ENCODE data around the gene SKA2.
A peak's percentile ranks its signal among the peaks of the same experiment; 100 is the strongest.
"Not testable (repeated sequence)": the region's sequence is repeated elsewhere in the genome, so short reads cannot be mapped to it uniquely, and the experiment has no call there.

The SKA2 gene, protein sequence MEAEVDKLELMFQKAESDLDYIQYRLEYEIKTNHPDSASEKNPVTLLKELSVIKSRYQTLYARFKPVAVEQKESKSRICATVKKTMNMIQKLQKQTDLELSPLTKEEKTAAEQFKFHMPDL

DNA sequence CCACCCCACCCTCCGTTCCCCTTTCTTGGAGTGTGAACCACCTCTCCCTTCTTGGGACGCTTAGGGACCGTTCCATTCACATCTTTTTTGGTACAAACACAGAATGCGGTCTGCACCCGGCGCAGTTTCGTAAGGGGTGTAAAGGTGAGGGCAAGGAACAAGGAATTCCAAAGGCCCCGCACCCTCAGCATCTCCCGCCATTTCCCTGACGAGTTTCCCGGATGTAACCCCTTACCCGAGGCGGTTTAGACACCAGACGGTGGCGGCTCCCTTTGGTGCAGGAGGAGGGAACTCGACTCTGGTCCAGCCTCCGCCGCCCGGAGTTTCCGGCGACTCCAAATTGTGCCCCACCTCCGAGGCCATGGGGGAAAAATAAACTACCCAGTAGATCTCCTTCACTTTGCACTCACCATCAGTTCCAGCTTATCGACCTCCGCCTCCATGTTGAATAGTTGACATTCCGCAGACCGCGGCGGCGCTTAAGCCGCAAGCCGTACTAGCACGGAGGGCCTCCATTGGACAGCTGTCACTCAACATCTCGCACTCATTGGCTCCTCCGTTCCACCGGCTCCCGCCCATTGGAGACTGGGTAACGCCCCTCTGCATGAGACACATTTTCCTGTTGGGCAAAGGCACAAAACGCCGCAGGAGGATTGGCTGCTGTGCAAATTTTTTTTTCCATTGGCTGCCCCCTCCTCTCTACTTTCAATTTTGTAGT lies at the start of gene SKA2:
Gene SKA2, minus strand, starts transcription at position 466 of the 718 bp plus-strand sequence. Its CDS starts 23 bp downstream, at position 443.
- DNase-seq (ENCODE audit: low read depth in 3 of 3) = peak; percentile 92 to 98 (median 93)

- no peak for DNase-seq (ENCODE audit: low read depth in 3 of 3)
Observed at GRCh38 chr17:59202320-59202719, 47.3 kb upstream of the SKA2 start.

GRCh38 chr17:59199398-59199797 lies 44.4 kb upstream of the SKA2 start:
- no peak for DNase-seq (ENCODE audit: low read depth in 3 of 3)

GRCh38 chr17:59193336-59193862 lies 38.4 kb upstream of the SKA2 start:
- DNase-seq (ENCODE audit: low read depth in 3 of 3) = no peak

GRCh38 chr17:59190806-59191205 lies 35.8 kb upstream of the SKA2 start:
- DNase-seq (ENCODE audit: low read depth in 3 of 3) = no peak

DNA sequence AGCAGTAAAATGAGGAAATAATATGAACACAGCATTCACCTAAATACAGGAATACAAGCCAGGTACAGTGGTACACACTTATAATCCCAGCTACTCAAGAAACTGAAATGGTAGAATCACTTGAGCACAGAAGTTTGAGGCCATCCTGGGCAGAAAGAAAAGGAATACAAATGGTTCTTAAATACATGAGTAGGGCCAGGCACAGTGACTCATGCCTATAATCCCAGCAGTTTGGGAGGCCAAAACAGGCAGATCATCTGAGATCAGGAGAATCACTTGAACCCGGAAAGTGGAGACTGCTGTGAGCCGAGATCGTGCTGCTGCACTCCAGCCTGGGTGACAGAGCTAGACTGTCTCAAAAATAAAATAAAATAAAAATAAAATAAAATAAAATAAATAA lies 31.9 kb upstream of the SKA2 start:
- no peak for DNase-seq (ENCODE audit: low read depth in 3 of 3)

GRCh38 chr17:59185997-59186396 lies 31.0 kb upstream of the SKA2 start:
- no peak for DNase-seq (ENCODE audit: low read depth in 3 of 3)

DNA sequence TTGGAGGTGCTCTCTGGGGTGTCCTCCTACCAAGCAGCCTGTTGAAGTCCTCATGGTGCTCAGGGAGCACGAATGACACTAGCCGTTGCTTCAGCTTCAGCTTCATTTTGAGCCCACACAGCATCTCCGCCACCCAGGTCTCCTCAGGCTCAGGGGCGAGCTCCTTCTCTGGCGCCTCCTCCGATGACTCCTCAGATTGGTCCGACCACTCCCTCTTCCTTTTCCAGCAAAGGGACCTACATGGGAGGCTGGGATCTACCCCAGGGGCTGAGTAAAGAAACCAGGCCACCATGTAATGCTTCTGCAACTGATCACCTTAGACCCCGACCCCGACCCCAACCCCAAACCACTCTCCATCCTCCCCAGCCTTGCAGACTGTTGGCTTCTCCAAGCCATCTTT lies 26.5 kb upstream of the SKA2 start:
- DNase-seq (ENCODE audit: low read depth in 3 of 3) = no peak

DNA sequence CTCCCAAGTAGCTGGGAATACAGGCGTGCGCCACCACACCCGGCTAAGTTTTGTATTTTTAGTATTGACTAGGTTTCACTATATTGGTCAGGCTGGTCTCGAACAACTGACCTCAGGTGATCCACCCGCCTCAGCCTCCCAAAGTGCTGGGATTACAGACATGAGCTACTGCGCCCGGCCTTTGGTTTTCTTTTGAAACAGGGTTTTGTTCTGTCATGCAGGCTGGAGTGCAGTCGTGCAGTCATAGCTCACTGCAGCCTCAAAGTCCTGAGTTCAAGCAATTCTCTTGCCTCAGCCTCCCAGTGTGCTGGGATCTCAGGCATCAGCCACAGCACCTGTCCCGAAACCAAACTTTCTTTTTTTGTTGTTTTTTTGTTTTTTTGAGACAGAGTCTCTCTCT lies 25.6 kb upstream of the SKA2 start:
- DNase-seq (ENCODE audit: low read depth in 3 of 3) = no peak

- DNase-seq (ENCODE audit: low read depth in 3 of 3) = not testable (repeated sequence)
Observed at GRCh38 chr17:59179601-59180000, 24.6 kb upstream of the SKA2 start.

DNA sequence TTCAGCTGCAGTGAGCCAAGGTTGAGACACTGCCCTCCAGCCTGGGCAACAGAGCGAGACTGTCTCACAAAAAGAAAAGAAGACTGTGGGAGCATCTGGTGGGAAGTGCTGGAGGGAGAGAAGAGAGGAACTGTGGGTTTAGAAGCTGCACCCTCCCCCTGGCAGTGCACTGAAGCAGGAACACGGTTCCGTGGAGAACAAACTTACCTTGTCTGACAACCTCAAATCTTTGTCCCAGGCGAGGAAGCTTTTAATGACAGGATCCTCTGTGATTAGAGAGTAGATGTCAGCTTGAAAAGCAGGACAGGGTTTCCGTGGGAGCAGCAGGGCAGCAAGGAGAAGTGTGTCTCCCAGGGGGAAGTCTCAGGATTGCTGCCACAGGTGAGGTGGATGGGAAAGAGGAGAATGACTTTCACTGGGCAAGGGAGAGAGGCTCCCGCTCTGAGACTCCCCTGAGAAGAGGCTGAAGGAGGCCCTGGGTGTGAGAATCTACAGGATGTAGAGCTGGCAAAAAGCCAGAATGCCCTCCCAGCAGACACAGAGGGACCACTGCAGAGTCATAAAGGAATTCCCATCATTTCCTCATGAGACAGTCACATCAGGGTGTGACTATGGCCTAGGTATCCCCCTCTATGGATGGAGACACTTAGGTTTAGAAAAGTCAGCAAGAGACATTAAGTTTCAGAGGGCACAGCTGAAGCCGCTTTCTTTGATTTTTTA lies 23.4 kb upstream of the SKA2 start:
- DNase-seq (ENCODE audit: low read depth in 3 of 3) = no peak

GRCh38 chr17:59175076-59175475 lies 20.1 kb upstream of the SKA2 start:
- no peak for DNase-seq (ENCODE audit: low read depth in 3 of 3)

DNA sequence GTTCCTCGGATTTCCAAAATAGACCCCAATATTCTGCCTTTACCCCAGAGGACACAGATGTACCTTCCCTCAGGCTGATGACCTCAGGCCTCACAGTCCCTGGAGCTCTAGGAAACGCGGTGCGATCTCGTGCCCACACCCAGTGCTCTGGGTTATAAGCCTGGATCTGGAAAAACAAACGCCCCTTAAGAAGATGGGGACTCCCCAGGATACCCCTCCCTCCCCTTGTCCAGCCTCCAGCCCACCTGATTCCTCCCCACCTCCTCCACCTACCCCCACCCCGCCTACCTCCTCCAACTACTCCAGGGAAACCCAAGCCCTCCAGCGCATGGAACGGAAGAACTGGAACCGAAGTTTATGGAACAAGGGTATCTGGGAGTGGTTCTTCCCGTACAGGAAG lies 19.7 kb upstream of the SKA2 start:
- no peak for DNase-seq (ENCODE audit: low read depth in 3 of 3)

- DNase-seq (ENCODE audit: low read depth in 3 of 3) = no peak
Observed at GRCh38 chr17:59172436-59173004, 17.5 kb upstream of the SKA2 start.

DNA sequence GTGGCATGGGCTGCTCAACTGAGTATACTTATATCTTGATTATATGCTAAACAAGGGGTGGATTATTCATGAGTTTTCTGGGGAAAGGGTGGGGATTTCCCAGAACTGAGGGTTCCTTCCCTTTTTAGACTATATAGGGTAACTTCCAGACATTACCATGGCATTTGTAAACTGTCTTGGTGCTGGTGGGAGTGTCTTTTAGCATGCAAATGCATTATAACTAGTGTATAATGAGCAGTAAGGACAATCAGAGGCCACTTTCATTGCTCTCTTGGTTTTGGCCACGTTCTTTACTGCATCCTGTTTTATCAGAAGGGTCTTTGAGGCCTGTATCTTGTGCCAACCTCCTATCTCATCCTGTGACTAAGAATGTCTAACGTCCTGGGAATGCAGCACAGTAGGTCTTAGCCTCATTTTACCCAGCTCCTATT lies 12.6 kb upstream of the SKA2 start:
- no peak for DNase-seq (ENCODE audit: low read depth in 3 of 3)

DNA sequence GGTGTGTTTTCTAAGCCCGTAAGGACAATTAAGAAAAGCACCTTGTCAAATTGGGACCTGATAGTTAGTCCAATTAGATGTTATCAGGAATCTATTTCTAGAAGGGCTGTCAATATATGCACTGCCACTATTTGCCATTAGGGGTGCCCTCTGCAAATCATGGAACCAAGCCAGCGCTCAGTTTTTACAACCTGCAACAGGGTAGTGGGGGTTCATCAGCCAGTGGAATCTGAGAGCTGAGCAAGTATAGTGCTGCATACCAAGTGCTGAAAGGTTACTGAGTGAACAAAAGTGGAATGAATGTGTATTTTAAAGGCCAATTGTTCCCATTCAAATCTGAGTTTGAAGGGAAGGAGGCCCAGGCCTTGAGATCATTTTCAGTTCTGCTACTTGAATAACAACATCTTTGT lies 11.0 kb upstream of the SKA2 start:
- DNase-seq (ENCODE audit: low read depth in 3 of 3) = peak in 1 of 3 donors; percentile 20

- no peak for DNase-seq (ENCODE audit: low read depth in 3 of 3)
Observed at GRCh38 chr17:59161477-59161876, 6.5 kb upstream of the SKA2 start.

DNA sequence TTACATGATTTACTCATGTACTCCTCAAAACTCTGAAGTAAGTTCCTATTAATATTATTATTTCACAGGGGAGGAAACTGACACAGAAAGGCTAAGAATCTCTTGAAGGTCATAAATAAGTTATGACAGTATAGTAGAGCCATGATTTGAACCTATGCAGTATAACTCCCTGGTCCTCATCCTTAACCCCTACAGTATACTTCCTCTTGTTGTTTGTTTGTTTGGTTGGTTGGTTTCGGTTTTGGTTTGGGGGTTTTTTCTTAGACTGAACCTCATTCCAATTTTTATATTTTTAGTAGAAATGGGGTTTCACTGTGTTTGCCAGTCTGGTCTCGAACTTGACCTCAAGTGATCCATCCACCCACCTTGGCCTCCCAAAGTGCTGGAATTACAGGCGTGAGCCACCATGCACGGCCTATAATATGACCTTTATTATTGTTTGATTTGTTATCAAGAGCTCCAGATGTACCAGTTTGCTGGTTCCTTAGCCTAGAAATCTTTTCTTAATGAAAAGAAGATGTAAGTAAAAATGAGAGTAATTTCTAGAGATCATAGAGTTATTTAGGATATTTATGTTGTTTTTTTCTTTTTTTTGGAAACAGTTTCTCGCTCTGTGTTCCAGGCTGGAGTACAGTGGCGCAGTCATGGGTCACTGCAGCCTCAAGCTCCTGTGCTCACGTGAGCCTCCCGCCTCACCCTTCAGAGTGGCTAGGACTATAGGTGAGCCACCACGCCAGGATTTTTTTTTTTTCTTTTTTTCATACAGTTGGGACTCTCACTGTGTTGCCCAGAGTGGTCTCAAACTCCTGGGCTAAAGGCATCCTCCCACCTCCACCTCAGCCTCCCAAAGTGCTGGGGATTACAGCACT lies 5.4 kb upstream of the SKA2 start:
- no peak for DNase-seq (ENCODE audit: low read depth in 3 of 3)

- peak; percentile 80 to 90 (median 82) for DNase-seq (ENCODE audit: low read depth in 3 of 3)
Observed at GRCh38 chr17:59155439-59156177, 622 bp upstream of the SKA2 start, which contains the start of gene PRR11. Gene PRR11, plus strand, starts transcription at chr17:59155746. Its CDS starts 14,007 bp downstream, at chr17:59169753.

- peak in 2 of 3 donors; percentile 11 to 20 for DNase-seq (ENCODE audit: low read depth in 3 of 3)
Observed at GRCh38 chr17:59154292-59154720, 680 bp downstream of the SKA2 start.
